ENCODE results near the gene BANF1. TPM values are rescaled to one million over a fixed set of nuclear protein-coding genes. Genes with fewer than 3 reads are reported as not detected.

BANF1 gene
- total RNA-seq, 1 experiment from 2014 or later, result 86.3 TPM

DNA sequence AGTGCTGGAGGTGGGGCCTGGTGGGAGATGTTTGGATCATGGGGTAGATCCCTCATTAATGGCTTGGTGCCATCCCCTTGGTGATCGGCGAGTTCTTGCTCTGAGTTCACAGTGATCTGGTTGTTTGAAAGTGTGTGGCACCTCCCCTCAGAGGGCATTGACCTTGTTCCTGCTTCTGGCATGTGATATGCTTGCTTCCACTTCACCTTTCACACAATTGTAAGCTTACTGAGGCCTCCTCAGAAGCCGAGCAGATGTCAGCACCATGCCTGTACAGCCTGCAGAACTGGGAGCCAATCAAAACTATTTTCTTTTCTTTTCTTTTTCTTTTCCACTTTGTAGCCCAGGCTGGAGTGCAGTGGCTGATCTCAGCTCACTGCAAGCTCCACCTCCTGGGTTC lies 35.0 kb downstream of the BANF1 start:
- DNase-seq (ENCODE audit: low spot score), result no peak

DNA sequence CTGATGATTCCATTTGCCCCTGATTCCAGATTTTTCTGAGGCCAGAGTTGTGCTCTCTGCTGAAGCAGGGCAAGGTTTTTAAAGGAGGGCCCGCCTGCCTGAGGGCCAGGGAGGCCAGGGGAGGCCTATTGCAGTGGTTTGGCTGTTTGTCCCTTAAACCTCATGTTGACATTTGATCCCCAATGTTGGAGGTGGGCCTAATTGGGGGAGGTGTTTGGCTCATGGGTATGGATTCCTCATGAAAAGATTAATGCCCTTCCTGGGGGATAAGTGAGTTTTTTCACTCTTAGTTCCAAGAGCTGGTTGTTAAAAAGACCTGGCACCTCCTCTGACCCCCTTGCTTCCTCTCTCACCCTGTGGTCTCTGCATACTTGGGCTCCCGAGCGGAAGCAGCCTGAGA lies 37.5 kb downstream of the BANF1 start:
- DNase-seq (ENCODE audit: low spot score), result no peak

DNA sequence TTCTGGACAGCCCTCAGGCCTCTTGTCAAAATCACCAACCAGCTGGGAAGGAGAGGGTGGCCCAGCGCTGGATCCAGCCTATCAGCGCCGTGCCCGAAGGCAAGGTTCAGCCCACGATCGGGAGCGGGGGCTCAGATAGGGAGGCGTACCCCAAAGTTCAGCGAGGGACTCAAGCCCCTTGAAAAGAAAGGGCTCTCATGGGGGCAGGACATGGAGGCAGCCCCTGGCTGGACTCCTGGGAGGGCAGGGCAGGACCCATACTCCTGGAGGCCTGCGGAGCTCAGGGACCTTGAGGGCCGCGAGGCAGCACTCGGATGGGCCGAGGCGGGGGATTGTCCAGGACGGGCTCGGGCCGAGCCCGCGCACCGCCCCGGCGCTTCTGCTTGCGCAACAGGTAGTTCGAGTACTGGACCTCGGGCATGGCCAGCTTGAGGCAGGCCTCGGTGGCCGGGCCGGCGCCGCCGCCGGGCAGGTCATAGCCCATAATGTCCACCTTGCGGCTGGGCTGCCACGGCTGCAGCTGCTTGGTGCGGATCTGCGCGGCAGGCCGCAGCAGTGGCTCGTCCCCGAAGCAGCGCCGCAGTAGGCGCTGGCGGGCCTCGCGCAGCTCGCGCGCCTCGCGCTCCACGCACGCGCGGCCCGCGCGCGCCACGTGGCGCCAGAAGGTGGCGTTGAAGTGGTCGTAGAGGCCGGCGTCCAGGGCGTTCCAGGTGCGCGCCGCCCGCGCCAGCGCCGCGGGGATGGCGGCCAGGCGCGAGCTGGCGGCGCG lies 40.1 kb downstream of the BANF1 start:
- DNase-seq (ENCODE audit: low spot score), result no peak

- DNase-seq (ENCODE audit: low spot score), result no peak
Measured at GRCh38 chr11:66042996-66043906, 40.9 kb downstream of the BANF1 start.

GRCh38 chr11:66044757-66045156 lies 42.5 kb downstream of the BANF1 start:
- DNase-seq (ENCODE audit: low spot score), result no peak

- peak; percentile 85 for DNase-seq (ENCODE audit: low spot score)
Measured at GRCh38 chr11:66045177-66045639, 42.9 kb downstream of the BANF1 start.

GRCh38 chr11:66046901-66047300 lies 44.6 kb downstream of the BANF1 start:
- no peak for DNase-seq (ENCODE audit: low spot score)

- DNase-seq (ENCODE audit: low spot score), result no peak
Measured at GRCh38 chr11:66047541-66048365, 45.5 kb downstream of the BANF1 start.

DNA sequence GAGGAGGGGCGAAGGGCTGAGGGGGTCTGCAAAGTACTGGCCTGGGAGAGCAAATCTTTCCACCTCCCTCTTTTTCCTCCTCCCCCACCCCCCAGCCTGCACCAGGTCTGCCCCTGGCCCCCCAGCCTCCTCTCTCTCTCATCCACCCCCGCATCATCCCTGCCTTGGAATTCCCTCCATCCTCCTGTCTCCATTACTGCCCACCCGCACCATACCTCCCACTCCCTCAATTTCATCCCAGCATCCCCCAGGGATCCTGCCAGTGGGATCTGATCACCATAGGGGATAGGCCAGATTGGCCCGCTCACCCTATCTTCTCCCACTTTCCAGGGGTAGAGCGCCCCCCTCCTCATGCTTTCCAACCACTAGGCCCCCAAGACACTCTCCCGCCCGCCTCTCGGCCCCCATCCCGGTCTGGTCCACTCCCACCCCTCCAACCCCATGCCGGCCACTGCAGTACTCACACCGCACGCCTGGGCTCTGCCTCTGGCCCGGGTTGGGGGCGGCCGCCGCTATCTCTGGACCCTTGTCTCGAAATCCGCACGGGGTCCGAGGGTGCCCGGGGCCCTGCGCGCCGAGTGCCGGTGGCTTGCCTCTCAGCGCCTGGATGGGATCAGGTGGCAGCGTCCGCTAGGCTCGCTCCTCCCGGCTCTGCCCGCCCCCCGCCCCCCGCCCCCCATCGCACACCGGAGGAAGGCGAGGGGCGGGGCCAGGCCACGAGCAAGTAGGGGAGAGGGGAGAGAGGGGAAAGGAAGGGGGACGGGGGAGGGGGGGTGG lies 46.4 kb downstream of the BANF1 start, which contains the start of gene GAL3ST3:
TSS of gene GAL3ST3 (minus strand) at position 615 of the 777 bp plus-strand sequence. CDS start 3,746 bp downstream, outside the sequence.
- no peak for DNase-seq (ENCODE audit: low spot score)

- no peak for DNase-seq (ENCODE audit: low spot score)
Measured at GRCh38 chr11:66050581-66051231, 48.4 kb downstream of the BANF1 start.

- no peak for DNase-seq (ENCODE audit: low spot score)
Measured at GRCh38 chr11:66051371-66051765, 49.1 kb downstream of the BANF1 start.

DNA sequence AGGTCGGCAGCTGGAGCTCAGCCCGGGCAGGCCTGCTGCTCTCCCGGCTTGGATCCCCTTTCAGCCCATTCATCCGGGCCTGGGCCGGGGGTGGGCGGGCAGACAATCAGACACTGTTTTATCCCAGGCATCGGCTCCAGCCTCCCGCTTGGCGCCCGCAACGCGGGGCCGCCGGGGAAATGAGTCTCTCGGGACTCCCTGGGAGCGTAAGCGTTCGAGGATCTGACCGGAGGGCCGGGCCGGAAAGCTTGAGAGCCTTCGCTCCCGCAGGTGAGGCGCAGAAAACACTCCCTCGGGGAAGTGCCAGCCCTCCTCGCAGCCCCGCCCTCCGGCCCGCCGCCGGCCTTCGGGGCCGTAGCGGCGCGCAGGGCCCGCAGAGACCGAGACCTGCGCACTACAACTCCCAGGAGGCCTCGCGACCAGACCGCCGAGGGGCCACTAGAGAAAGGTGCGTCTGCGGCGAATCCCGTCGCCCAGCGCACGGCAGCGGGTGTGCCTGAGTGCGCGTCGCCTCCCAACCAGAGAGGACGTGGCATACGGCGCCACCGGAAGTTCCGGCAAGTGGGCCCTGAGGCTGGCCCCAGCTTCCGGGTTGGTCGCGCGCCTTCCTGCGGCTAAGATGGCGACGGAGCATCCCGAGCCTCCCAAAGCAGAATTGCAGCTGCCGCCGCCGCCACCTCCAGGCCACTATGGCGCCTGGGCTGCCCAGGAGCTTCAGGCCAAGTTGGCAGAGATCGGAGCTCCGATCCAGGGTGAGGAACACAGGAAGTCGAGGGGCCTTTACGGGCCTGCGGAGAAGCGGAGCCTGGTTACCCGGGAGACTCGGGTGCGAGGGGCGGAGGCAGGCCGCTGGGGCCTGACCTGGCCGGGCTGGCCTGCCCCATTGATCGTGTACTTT lies 49.7 kb downstream of the BANF1 start, which contains the start of gene SF3B2:
TSS of gene SF3B2 (plus strand) at position 599 of the 898 bp plus-strand sequence. CDS start at position 620, 21 bp downstream.
- peak; percentile 99 for DNase-seq (ENCODE audit: low spot score)

GRCh38 chr11:66052664-66052982 lies 50.3 kb downstream of the BANF1 start:
- no peak for DNase-seq (ENCODE audit: low spot score)

Other genes starting within 250 kb of the BANF1 start
- 18.2 and 20.2 TPM in 2 replicates for gene AP5B1, start 221.5 kb upstream of the BANF1 start, total RNA-seq (2014; rRNA removed; shearing (Covaris generic))
- 42.2 and 42.8 TPM in 2 replicates for gene OVOL1, start 215.4 kb upstream of the BANF1 start, total RNA-seq (2014; rRNA removed; shearing (Covaris generic))
- not detected in 2 replicates for gene SNX32, start 168.5 kb upstream of the BANF1 start, total RNA-seq (2014; rRNA removed; shearing (Covaris generic))
- gene CFL1, start 144.3 kb upstream of the BANF1 start, total RNA-seq (2014; rRNA removed; shearing (Covaris generic)), result 2,410 and 2,611 TPM in 2 replicates
- gene MUS81, start 142.1 kb upstream of the BANF1 start, total RNA-seq (2014; rRNA removed; shearing (Covaris generic)), result 118 and 143 TPM in 2 replicates
- 1.2 and 1.6 TPM in 2 replicates for gene EFEMP2, start 129.7 kb upstream of the BANF1 start, total RNA-seq (2014; rRNA removed; shearing (Covaris generic))
- not detected in 2 replicates for gene CTSW, start 122.7 kb upstream of the BANF1 start, total RNA-seq (2014; rRNA removed; shearing (Covaris generic))
- 302 and 303 TPM in 2 replicates for gene FIBP, start 114.0 kb upstream of the BANF1 start, total RNA-seq (2014; rRNA removed; shearing (Covaris generic))
- gene CCDC85B, start 111.8 kb upstream of the BANF1 start, total RNA-seq (2014; rRNA removed; shearing (Covaris generic)), result 148 and 155 TPM in 2 replicates
- 123 and 140 TPM in 2 replicates for gene FOSL1, start 102.1 kb upstream of the BANF1 start, total RNA-seq (2014; rRNA removed; shearing (Covaris generic))
- gene C11orf68, start 83.4 kb upstream of the BANF1 start, total RNA-seq (2014; rRNA removed; shearing (Covaris generic)), result 21.7 and 24.5 TPM in 2 replicates
- 208 and 228 TPM in 2 replicates for gene DRAP1, start 83.1 kb upstream of the BANF1 start, total RNA-seq (2014; rRNA removed; shearing (Covaris generic))
- gene TSGA10IP, start 57.0 kb upstream of the BANF1 start, total RNA-seq (2014; rRNA removed; shearing (Covaris generic)), result not detected in 2 replicates
- gene SART1, start 40.8 kb upstream of the BANF1 start, total RNA-seq (2014; rRNA removed; shearing (Covaris generic)), result 86.1 and 106 TPM in 2 replicates
- 36.9 and 44.7 TPM in 2 replicates for gene EIF1AD, start 346 bp upstream of the BANF1 start, total RNA-seq (2014; rRNA removed; shearing (Covaris generic))
- gene CST6, start 9.5 kb downstream of the BANF1 start, total RNA-seq (2014; rRNA removed; shearing (Covaris generic)), result 23.0 and 27.2 TPM in 2 replicates
- gene CATSPER1, start 24.0 kb downstream of the BANF1 start, total RNA-seq (2014; rRNA removed; shearing (Covaris generic)), result 0.13 and 0.44 TPM in 2 replicates
- not detected in 2 replicates for gene GAL3ST3, start 46.7 kb downstream of the BANF1 start, total RNA-seq (2014; rRNA removed; shearing (Covaris generic))
- 209 and 210 TPM in 2 replicates for gene SF3B2, start 49.9 kb downstream of the BANF1 start, total RNA-seq (2014; rRNA removed; shearing (Covaris generic))
- gene PACS1, start 67.8 kb downstream of the BANF1 start, total RNA-seq (2014; rRNA removed; shearing (Covaris generic)), result 13.8 and 23.1 TPM in 2 replicates

Data from HT-29 (cell line).